ENCODE data around the gene FKBP8. TPM values are rescaled to one million over a fixed set of nuclear protein-coding genes. Genes with fewer than 3 reads are reported as not detected.
A peak's percentile ranks its signal among the peaks of the same experiment; 100 is the strongest.

FKBP8 gene
- total RNA-seq, 1 donor from 2014 or later, result 175 TPM

GRCh38 chr19:18566953-18567352, 23.6 kb upstream of the FKBP8 start:
- H3K4me3 Mint-ChIP-seq, result no peak overlapping the region
- TF ChIP-seq CTCF (conservative IDR thresholded peaks at IDR 0.05), result no peak
- H3K4me1 Mint-ChIP-seq, result peaks cover 8% of the 10 kb centered on the region
- H3K36me3 Mint-ChIP-seq (ENCODE audit: low read depth), result peaks cover 9% of the 10 kb centered on the region
- no peak overlapping the region for H3K27ac Mint-ChIP-seq (ENCODE audit: unreplicated experiment)
- no peak for DNase-seq (ENCODE audit: low read depth, low spot score)
- H3K9me3 Mint-ChIP-seq, result no peaks in the 10 kb centered on the region
- no peaks in the 10 kb centered on the region for H3K27me3 Mint-ChIP-seq (ENCODE audit: low read depth)

DNA sequence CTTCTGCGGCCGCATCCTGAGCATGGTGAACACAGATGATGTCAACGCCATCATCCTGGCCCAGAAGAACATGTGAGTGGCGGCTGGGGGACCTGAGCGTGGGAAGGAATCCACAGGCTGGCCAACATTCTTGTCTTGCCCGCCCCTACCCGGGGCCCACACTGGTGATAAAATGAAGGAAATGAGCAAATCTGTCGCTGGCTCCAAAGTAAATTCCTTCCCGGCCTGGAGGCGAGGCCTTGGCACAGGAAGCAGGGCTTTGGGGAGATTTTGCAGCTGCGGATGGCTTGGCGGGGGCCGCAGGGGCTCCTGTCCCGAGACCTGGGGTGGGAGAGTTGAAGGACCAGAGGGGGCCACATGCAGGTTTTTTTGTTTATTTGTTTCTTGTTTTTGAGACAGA, 18.7 kb upstream of the FKBP8 start:
- Mint-ChIP-seq H3K27me3 (ENCODE audit: low read depth) (no peaks in the 10 kb centered on the region), H3K4me3 (no peak overlapping the region), H3K9me3 (no peaks in the 10 kb centered on the region), H3K27ac (ENCODE audit: unreplicated experiment) (no peak overlapping the region), H3K36me3 (ENCODE audit: low read depth) (peaks cover 6% of the 10 kb centered on the region), H3K4me1 (peaks cover 13% of the 10 kb centered on the region)
- no peak for DNase-seq (ENCODE audit: low read depth, low spot score)
- TF ChIP-seq CTCF (conservative IDR thresholded peaks at IDR 0.05), result no peak

- H3K27me3 Mint-ChIP-seq (ENCODE audit: low read depth), result no peaks in the 10 kb centered on the region
- no peaks in the 10 kb centered on the region for H3K9me3 Mint-ChIP-seq
- H3K4me3 Mint-ChIP-seq, result peak overlapping the region; percentile 93
Measured at GRCh38 chr19:18559685-18560084, 16.3 kb upstream of the FKBP8 start.

GRCh38 chr19:18558604-18559003, 15.2 kb upstream of the FKBP8 start:
- Mint-ChIP-seq H3K4me3 (peak overlapping the region; percentile 93), H3K27me3 (ENCODE audit: low read depth) (no peaks in the 10 kb centered on the region), H3K9me3 (no peaks in the 10 kb centered on the region), H3K27ac (ENCODE audit: unreplicated experiment) (peak overlapping the region; percentile 2), H3K4me1 (peaks cover 13% of the 10 kb centered on the region), H3K36me3 (ENCODE audit: low read depth) (no peaks in the 10 kb centered on the region)
- no peak for DNase-seq (ENCODE audit: low read depth, low spot score)
- TF ChIP-seq CTCF (conservative IDR thresholded peaks at IDR 0.05), result no peak

More at GRCh38 chr19:18559685-18560084, 16.3 kb upstream of the FKBP8 start:
- peaks cover 3% of the 10 kb centered on the region for H3K36me3 Mint-ChIP-seq (ENCODE audit: low read depth)
- no peak for TF ChIP-seq CTCF (conservative IDR thresholded peaks at IDR 0.05)
- H3K4me1 Mint-ChIP-seq, result peaks cover 13% of the 10 kb centered on the region
- no peak for DNase-seq (ENCODE audit: low read depth, low spot score)
- no peak overlapping the region for H3K27ac Mint-ChIP-seq (ENCODE audit: unreplicated experiment)

DNA sequence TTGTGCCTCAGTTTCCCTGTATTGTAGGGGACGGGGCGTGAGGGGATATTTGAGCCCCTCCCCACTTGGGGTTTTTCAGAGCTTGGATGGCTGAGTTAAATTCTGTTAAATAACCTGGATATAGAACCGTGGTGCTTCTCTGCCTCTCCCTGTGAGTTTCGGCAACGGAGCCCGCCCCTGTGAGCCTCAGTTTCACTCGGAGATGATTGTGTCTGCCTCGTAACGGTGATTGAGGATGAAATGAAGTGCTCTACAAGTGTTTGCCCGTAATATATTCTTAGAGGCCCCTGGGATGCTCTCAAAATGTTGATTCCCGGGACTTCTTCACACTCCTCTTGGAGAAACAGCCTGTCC, 14.8 kb upstream of the FKBP8 start:
- TF ChIP-seq CTCF (conservative IDR thresholded peaks at IDR 0.05), result no peak
- Mint-ChIP-seq H3K9me3 (no peaks in the 10 kb centered on the region), H3K4me1 (peaks cover 13% of the 10 kb centered on the region), H3K36me3 (ENCODE audit: low read depth) (no peaks in the 10 kb centered on the region), H3K27ac (ENCODE audit: unreplicated experiment) (peak overlapping the region; percentile 81), H3K4me3 (peak overlapping the region; percentile 93), H3K27me3 (ENCODE audit: low read depth) (no peaks in the 10 kb centered on the region)
- DNase-seq (ENCODE audit: low read depth, low spot score), result no peak

Data from neural crest cell (in vitro differentiated cells).